HK-2 (cell line): ENCODE data around the gene SLC12A6.
"Not testable (repeated sequence)": the region's sequence is repeated elsewhere in the genome, so short reads cannot be mapped to it uniquely, and the experiment has no call there.

ENCODE experiments used
- DNase-seq: peaks from one replicate; pipeline ENCODE4 v3.0.0-alpha.2; 2018; ENCODE audit not compliant: unreplicated experiment

Gene SLC12A6

DNA sequence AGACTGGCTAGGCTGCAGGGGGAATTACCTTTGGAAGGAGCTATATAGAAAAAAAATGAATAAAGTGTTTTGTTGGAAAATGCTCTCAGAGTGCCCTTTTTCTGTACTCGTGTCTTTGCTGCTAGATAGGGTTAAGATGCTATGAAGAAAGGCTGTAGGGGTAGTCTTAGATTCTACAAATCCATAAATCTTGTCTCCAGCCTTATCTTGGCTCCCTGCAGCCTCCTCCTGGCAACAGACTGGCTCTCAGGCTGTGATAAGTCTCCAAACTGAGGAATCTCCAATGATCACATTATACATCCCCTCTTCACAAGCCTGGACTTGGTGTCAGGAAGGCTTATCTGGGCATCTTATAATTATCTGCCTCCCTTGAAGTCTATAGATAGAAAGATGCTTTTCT lies 20.1 kb upstream of the SLC12A6 start:
- no peak for DNase-seq

- DNase-seq = no peak
Observed at GRCh38 chr15:34355241-34355640, 17.7 kb upstream of the SLC12A6 start.

DNA sequence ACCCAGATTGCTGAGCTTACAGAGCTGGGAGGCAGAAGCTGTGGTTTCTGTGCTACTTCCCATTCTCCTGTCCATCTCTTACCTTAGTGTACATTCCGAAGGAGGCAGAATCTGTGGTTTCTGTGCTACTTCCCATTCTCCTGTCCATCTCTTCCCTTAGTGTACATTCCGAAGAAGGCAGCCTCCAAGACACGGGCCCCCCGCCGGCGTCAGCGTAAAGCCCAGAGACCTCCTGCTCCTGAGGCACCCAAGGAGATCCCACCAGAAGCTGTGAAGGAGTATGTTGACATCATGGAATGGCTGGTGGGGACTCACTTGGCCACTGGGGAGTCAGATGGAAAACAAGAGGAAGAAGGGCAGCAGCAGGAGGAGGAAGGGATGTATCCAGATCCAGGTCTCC lies 16.7 kb upstream of the SLC12A6 start:
- no peak for DNase-seq

DNA sequence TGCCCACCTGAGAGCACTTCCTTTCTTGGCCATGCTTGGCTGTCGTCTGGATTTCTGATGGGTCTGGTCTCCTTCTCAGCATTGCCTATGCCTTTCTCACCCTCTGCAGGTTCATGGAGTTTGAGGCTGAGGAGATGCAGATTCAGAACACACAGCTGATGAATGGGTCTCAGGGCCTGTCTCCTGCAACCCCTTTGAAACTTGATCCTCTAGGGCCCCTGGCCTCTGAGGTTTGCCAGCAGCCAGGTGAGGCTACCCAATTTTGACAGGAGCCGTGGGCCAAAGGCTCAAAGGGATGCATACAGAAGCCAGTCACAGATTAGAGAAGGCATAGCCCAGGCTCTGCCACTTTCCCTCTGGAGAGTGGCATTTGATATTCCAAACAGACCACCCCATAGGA lies 16.0 kb upstream of the SLC12A6 start:
- DNase-seq = no peak

- DNase-seq = not testable (repeated sequence)
Observed at GRCh38 chr15:34352996-34353395, 15.4 kb upstream of the SLC12A6 start.

GRCh38 chr15:34349769-34350168 lies 12.2 kb upstream of the SLC12A6 start:
- no peak for DNase-seq

GRCh38 chr15:34348735-34349300 lies 11.2 kb upstream of the SLC12A6 start:
- DNase-seq = no peak

DNA sequence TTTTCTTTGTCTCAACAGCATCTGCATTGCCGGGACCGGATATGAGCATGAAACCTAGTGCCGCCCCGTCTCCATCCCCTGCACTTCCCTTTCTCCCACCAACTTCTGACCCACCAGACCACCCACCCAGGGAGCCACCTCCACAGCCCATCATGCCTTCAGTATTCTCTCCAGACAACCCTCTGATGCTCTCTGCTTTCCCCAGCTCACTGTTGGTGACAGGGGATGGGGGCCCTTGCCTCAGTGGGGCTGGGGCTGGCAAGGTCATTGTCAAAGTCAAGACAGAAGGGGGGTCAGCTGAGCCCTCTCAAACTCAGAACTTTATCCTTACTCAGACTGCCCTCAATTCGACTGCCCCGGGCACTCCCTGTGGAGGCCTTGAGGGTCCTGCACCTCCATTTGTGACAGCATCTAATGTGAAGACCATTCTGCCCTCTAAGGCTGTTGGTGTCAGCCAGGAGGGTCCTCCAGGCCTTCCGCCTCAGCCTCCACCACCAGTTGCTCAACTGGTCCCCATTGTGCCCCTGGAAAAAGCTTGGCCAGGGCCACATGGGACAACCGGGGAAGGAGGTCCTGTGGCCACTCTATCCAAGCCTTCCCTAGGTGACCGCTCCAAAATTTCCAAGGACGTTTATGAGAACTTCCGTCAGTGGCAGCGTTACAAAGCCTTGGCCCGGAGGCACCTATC lies 10.5 kb upstream of the SLC12A6 start:
- no peak for DNase-seq

GRCh38 chr15:34342737-34343575 lies 5.4 kb upstream of the SLC12A6 start, which contains the start of the genes NOP10 and NUTM1:
TSS of gene NOP10 (minus strand) at chr15:34343136. CDS start at chr15:34343073, 63 bp downstream.
TSS of gene NUTM1 (plus strand) at chr15:34343315. CDS start at chr15:34343697, 382 bp downstream.
- peak; percentile 84 for DNase-seq

GRCh38 chr15:34342213-34342736 lies 4.7 kb upstream of the SLC12A6 start:
- DNase-seq = not testable (repeated sequence)

DNA sequence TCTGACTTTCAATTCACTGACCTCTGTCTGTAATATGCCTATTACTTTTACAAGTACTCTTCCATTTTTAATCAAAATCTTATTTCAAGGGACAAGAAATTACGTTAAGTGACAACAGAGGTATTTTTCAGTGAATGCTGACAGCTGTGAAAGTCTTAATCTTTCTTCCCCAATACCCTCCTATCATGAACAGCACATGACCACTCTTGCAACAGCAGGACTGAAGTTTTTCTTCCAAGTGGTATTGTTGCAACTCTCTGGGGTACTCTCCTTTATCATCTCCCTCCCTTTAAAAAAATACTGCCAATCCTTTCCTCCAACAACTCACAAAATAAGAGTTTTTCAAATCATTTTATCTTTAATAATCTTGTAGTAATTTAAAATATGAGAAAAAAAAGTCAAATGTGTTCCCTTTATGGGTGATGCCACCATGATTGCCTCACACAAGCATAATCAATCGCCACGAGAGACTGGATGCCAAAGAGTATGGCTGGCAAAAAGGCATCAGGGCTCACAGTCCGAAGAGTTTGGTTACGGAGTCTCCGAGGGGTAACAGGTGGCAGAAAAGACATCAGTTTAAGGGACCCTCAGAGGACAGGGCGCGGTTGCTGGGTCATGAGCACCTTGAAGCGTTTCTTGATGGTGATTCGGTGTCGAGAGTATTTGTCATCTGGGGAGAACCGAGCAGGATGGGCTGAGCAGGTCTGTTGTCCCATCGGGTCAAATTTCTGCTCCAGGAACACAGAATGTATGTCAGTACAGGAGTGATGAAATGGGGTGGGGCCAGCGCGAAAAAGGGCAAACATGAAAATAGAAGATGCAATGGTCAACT lies 4.0 kb upstream of the SLC12A6 start:
- DNase-seq = no peak

DNA sequence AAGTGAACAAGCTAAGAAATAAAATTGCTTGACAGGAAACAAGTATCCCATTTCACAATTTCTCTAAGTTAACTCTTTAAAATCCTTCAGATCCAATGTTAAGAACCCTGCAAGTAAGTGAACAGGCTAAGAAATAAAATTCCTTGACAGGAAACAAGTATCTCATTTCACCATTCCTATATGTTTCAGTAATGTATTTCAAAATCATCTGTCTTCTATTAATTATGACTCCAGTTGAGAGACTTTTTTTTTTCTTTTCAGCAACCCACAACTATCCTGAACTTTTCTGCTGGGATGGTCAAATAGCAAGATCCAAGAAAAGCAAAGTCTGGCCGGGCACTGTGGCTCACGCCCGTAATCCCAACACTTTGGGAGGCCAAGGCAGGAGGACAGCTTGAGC lies 2.4 kb upstream of the SLC12A6 start:
- no peak for DNase-seq

DNA sequence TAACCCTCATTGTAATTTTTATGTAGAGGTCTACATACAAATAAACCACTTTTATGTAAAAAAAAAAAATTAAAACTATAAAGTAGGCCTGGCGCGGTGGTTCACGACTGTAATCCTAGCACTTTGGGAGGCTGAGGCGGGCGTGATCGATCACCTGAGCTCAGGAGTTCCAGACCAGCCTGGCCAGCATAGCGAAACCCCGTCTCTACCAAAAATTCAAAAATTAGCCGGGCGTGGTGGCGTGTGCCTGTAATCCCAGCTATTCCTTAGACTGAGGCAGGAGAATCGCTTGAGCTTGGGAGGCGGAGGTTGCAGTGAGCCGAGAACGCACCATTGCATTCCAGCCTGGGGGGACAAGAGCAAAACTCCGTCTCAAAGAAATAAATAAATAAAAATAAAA lies 766 bp upstream of the SLC12A6 start:
- no peak for DNase-seq

DNA sequence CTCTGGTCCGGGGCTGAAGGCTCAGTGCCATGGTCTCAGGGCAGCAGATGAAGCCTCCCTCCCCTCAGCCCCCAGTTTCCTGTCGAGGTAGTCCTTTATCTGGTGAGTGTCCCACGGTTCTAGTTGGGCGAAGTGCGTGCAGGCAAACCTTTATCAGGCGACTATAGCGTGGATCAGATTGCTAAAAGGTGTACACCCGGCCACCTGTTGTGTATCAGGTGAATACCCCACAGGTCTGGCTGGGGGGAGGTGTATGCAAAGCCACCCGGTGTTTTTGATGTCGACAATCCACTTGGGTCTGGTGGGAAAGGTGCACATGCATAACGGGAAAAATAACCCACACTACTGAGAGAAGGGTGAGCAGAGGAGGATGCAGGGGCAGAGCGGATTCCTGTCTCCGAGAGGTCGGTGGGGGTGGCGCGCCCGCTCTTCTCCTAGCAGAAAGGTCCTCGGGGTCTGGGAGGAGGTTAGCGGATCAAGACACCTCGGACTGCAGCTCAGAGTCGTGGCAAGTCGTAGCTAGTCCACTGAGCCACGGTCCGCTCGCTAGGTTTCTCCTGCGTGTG lies 507 bp downstream of the SLC12A6 start:
- no peak for DNase-seq

DNA sequence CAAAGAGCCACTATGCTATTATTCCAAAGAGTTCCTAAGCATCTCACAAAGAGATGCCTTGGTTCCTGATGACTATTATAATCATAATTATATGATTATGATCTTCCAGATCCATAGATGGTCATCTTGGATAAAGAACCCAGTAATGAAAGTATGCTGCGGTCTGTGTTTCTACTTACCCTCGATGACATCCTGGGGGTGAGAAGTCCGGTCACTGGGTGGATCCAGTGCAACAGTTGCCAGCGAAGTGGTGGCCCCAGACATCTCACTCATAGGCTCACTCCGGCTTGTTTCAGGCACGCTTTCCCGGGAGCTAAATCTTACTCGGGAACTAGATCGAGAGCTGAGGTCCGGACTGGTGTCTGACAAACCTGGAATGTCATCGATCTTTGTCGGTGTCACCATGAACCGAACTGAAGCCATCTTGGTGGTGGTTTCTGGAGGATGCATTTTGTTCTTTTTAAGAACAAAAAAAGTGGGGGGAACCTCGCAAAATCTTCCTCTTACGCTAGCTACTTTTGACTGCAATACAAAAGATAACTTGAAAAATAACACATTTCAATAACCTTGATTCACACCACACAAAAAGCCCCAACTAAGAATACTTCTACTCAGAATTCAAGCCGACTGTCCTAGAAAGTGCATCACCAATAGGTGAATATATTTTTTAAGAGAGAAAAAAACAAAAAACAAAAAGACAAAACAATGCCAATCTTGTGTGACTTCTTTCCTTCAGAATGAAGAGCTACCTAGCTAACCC lies 1.2 kb downstream of the SLC12A6 start:
- DNase-seq = no peak

DNA sequence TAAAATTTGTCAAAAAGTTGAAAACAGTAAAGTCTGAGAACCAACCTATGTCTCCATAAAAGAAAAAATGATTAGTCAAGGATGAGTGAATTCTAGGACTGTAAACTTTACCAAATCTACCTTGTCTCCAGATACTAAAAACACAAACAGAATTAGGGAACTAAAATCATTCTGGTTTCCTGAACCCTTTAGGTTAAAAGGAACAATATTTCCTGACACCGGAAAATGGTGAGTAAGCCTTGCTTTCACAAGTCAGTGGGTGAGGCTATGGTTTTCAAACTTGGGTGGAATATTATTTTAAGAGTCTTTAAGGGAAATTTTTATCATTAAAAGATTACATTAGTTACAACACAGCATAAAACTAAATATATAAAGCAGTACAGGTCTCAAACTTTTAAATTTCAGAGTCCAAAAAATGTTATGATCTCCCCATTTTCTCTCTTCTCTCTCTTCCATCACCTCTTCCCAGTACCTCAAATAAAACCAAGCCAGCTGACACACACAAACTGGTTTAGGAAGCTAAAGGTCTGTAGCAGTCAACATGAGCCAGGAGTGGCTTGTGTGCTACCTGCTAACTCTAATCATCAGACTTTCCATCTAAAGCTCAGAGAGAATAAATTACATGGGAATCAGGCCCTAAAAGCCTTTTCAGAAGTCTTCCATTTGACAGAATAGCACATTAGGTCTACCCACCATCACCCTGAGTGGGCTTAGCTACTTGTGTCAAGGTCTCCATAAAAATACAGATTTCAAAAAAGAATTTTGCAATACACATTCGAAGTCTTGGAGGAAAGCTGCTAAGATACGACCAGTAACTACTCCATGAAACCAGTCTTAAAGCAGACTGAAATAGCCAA lies 2.2 kb downstream of the SLC12A6 start:
- no peak for DNase-seq

DNA sequence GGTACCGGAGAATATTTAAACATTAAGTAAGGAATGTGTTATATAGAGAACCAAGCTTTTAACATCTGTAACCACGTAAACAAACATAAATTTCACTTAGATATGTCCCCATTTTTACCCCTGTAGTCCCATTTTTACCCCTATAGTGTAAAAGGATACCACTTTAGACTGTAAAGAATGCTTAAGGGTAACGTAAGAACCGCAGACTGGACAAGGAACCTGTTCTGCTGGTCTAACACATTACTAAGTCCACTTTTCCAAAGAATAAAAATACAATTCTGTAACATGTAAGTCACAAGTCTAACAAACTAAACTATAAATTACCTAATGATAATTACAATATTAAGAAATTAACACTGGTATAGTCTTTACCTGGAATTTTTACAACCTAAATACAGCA lies 2.9 kb downstream of the SLC12A6 start:
- DNase-seq = no peak

- DNase-seq = no peak
Observed at GRCh38 chr15:34332553-34333120, 4.9 kb downstream of the SLC12A6 start.

GRCh38 chr15:34331809-34332208 lies 5.8 kb downstream of the SLC12A6 start:
- DNase-seq = no peak
